Measurements from ENCODE around the gene NELFA. TPM values are rescaled to one million over a fixed set of nuclear protein-coding genes. Genes with fewer than 3 reads are reported as not detected.
"Not testable (repeated sequence)": the region's sequence is repeated elsewhere in the genome, so short reads cannot be mapped to it uniquely, and the experiment has no call there.

Gene NELFA
- total and polyA plus RNA-seq, 7 experiments from 2014 or later: 29.2 to 50.1 (median 42.8) TPM

- no peak overlapping the region for H3K4me3 Mint-ChIP-seq
- POLR2A ChIA-PET: no interaction called here
- Histone ChIP-seq H3K36me3 (ENCODE audit: control insufficient read depth in 2 of 3, insufficient read depth in 3 of 3, low read length in 3 of 3) (no peaks in the 10 kb centered on the region), H3K27ac (ENCODE audit: low read depth, low read length) (no peak overlapping the region), H3K4me3 (ENCODE audit: low read length) (no peak overlapping the region), H3K4me1 (ENCODE audit: control insufficient read depth in 2 of 2, insufficient read depth in 2 of 2, low read length in 2 of 2) (no peaks in the 10 kb centered on the region), H3K9me3 (ENCODE audit: control insufficient read depth in 2 of 3, low read length in 3 of 3) (no peaks in the 10 kb centered on the region), H3K27me3 (ENCODE audit: control insufficient read depth in 2 of 2, insufficient read depth in 2 of 2, low read length in 2 of 2) (peaks cover 0 to 3% of the 10 kb centered on the region in 2 donors)
- peaks cover 0 to 1% (median 0%) of the 10 kb centered on the region in 7 donors for H3K4me1 Mint-ChIP-seq
- intact Hi-C loops (cut with micrococcal nuclease): no loop called here
- H3K36me3 Mint-ChIP-seq: peaks cover 0 to 4% (median 3%) of the 10 kb centered on the region in 5 donors
- peaks cover 42 to 71% (median 54%) of the 10 kb centered on the region in 5 donors for H3K27me3 Mint-ChIP-seq
- DNase-seq (no peak), ATAC-seq (no peak)
- CTCF ChIA-PET: no interaction called here
- H3K27ac Mint-ChIP-seq: no peak overlapping the region
- H3K9me3 Mint-ChIP-seq: peaks cover 0 to 11% (median 4%) of the 10 kb centered on the region in 11 donors
Observed at GRCh38 chr4:2025817-2026216, 17.0 kb upstream of the NELFA start.

- no peak overlapping the region for H3K4me3 ChIP-seq (ENCODE audit: low read length)
- H3K4me1 ChIP-seq (ENCODE audit: control insufficient read depth in 2 of 2, insufficient read depth in 2 of 2, low read length in 2 of 2): no peaks in the 10 kb centered on the region
- POLR2A ChIA-PET: no interaction called here
- peaks cover 44 to 74% (median 57%) of the 10 kb centered on the region in 5 donors for H3K27me3 Mint-ChIP-seq
- H3K4me3 Mint-ChIP-seq: no peak overlapping the region
- no peak overlapping the region for H3K27ac ChIP-seq (ENCODE audit: low read depth, low read length)
- H3K9me3 ChIP-seq (ENCODE audit: control insufficient read depth in 2 of 3, low read length in 3 of 3): no peaks in the 10 kb centered on the region
- peaks cover 0 to 3% of the 10 kb centered on the region in 2 donors for H3K27me3 ChIP-seq (ENCODE audit: control insufficient read depth in 2 of 2, insufficient read depth in 2 of 2, low read length in 2 of 2)
- no peak for ATAC-seq
- CTCF ChIA-PET: no interaction called here
- peaks cover 0 to 11% (median 4%) of the 10 kb centered on the region in 11 donors for H3K9me3 Mint-ChIP-seq
- H3K4me1 Mint-ChIP-seq: peaks cover 0 to 1% (median 0%) of the 10 kb centered on the region in 7 donors
- intact Hi-C loops (cut with micrococcal nuclease): no loop called here
- H3K36me3 Mint-ChIP-seq: peaks cover 0 to 4% (median 3%) of the 10 kb centered on the region in 5 donors
- no peak overlapping the region for H3K27ac Mint-ChIP-seq
- DNase-seq: no peak
- no peaks in the 10 kb centered on the region for H3K36me3 ChIP-seq (ENCODE audit: control insufficient read depth in 2 of 3, insufficient read depth in 3 of 3, low read length in 3 of 3)
Observed at GRCh38 chr4:2024683-2025082, 15.9 kb upstream of the NELFA start.

GRCh38 chr4:2021358-2022018 lies 12.7 kb upstream of the NELFA start:
- DNase-seq; POLR2A ChIA-PET; intact Hi-C loops (cut with micrococcal nuclease); H3K4me3 ChIP-seq (ENCODE audit: low read length); ATAC-seq; H3K4me1 ChIP-seq (ENCODE audit: control insufficient read depth in 2 of 2, insufficient read depth in 2 of 2, low read length in 2 of 2); H3K9me3 ChIP-seq (ENCODE audit: control insufficient read depth in 2 of 3, low read length in 3 of 3); H3K4me3 Mint-ChIP-seq; H3K27me3 ChIP-seq (ENCODE audit: control insufficient read depth in 2 of 2, insufficient read depth in 2 of 2, low read length in 2 of 2); H3K36me3 ChIP-seq (ENCODE audit: control insufficient read depth in 2 of 3, insufficient read depth in 3 of 3, low read length in 3 of 3); H3K4me1 Mint-ChIP-seq; H3K27ac ChIP-seq (ENCODE audit: low read depth, low read length); H3K36me3 Mint-ChIP-seq; H3K27ac Mint-ChIP-seq; H3K9me3 Mint-ChIP-seq; CTCF ChIA-PET: not testable (repeated sequence)
- H3K27me3 Mint-ChIP-seq: peaks cover 47 to 64% (median 48%) of the 10 kb centered on the region in 5 donors

GRCh38 chr4:2015008-2015407 lies 6.2 kb upstream of the NELFA start:
- Mint-ChIP-seq H3K36me3 (no peaks in the 10 kb centered on the region), H3K27ac (no peak overlapping the region), H3K9me3 (peaks cover 0 to 2% (median 0%) of the 10 kb centered on the region in 11 donors), H3K4me1 (peaks cover 2 to 9% (median 4%) of the 10 kb centered on the region in 7 donors), H3K27me3 (peaks cover 0 to 42% (median 4%) of the 10 kb centered on the region in 5 donors), H3K4me3 (no peak overlapping the region)
- ATAC-seq (no peak), DNase-seq (no peak)
- POLR2A ChIA-PET: interaction anchor here (1.8 kb wide), 1 partner anchor 11 kb away, joined by 4 read pairs; no protein-coding TSS in a partner anchor
- H3K27ac ChIP-seq (ENCODE audit: low read depth, low read length): no peak overlapping the region
- no peaks in the 10 kb centered on the region for H3K27me3 ChIP-seq (ENCODE audit: control insufficient read depth in 2 of 2, insufficient read depth in 2 of 2, low read length in 2 of 2)
- H3K9me3 ChIP-seq (ENCODE audit: control insufficient read depth in 2 of 3, low read length in 3 of 3): no peaks in the 10 kb centered on the region
- CTCF ChIA-PET: interaction anchor here (0.7 kb wide), 1 partner anchor 21 kb away, joined by 3 read pairs; no protein-coding TSS in a partner anchor
- intact Hi-C loops (cut with micrococcal nuclease): no loop called here
- peaks cover 0 to 6% of the 10 kb centered on the region in 2 donors for H3K4me1 ChIP-seq (ENCODE audit: control insufficient read depth in 2 of 2, insufficient read depth in 2 of 2, low read length in 2 of 2)
- H3K36me3 ChIP-seq (ENCODE audit: control insufficient read depth in 2 of 3, insufficient read depth in 3 of 3, low read length in 3 of 3): no peaks in the 10 kb centered on the region
- H3K4me3 ChIP-seq (ENCODE audit: low read length): no peak overlapping the region

- POLR2A ChIA-PET: interaction anchor here (1.1 to 1.2 kb wide), 2 partner anchors 17 to 136 kb away, joined by 3 read pairs; no protein-coding TSS in a partner anchor
- intact Hi-C loops (cut with micrococcal nuclease): no loop called here
- no peak overlapping the region for H3K27ac ChIP-seq (ENCODE audit: low read depth, low read length)
- no peak overlapping the region for H3K4me3 ChIP-seq (ENCODE audit: low read length)
- ATAC-seq (no peak), DNase-seq (no peak)
- peaks cover 17 to 24% (median 20%) of the 10 kb centered on the region in 7 donors for H3K4me1 Mint-ChIP-seq
- no peaks in the 10 kb centered on the region for H3K9me3 ChIP-seq (ENCODE audit: control insufficient read depth in 2 of 3, low read length in 3 of 3)
- H3K27ac Mint-ChIP-seq: no peak overlapping the region
- CTCF ChIA-PET: interaction anchor here (0.6 to 1.9 kb wide), 3 partner anchors 17 to 377 kb away, joined by 4 to 6 read pairs (median 4); no protein-coding TSS in a partner anchor
- H3K36me3 Mint-ChIP-seq: peaks cover 0 to 4% (median 0%) of the 10 kb centered on the region in 5 donors
- H3K27me3 Mint-ChIP-seq: peaks cover 0 to 27% (median 0%) of the 10 kb centered on the region in 5 donors
- H3K9me3 Mint-ChIP-seq: peaks cover 0 to 2% (median 0%) of the 10 kb centered on the region in 11 donors
- H3K36me3 ChIP-seq (ENCODE audit: control insufficient read depth in 2 of 3, insufficient read depth in 3 of 3, low read length in 3 of 3): peaks cover 0 to 7% (median 0%) of the 10 kb centered on the region in 3 experiments
- no peaks in the 10 kb centered on the region for H3K27me3 ChIP-seq (ENCODE audit: control insufficient read depth in 2 of 2, insufficient read depth in 2 of 2, low read length in 2 of 2)
- H3K4me1 ChIP-seq (ENCODE audit: control insufficient read depth in 2 of 2, insufficient read depth in 2 of 2, low read length in 2 of 2): peaks cover 12 to 15% of the 10 kb centered on the region in 2 donors
- no peak overlapping the region for H3K4me3 Mint-ChIP-seq
Observed at GRCh38 chr4:2011583-2011982, 2.8 kb upstream of the NELFA start.

GRCh38 chr4:2009651-2010233 lies 968 bp upstream of the NELFA start:
- peaks cover 0 to 16% (median 5%) of the 10 kb centered on the region in 5 donors for H3K36me3 Mint-ChIP-seq
- no peaks in the 10 kb centered on the region for H3K27me3 ChIP-seq (ENCODE audit: control insufficient read depth in 2 of 2, insufficient read depth in 2 of 2, low read length in 2 of 2)
- peak overlapping the region; percentile 81 to 96 (median 92) for H3K4me3 Mint-ChIP-seq
- peaks cover 13 to 24% of the 10 kb centered on the region in 2 donors for H3K4me1 ChIP-seq (ENCODE audit: control insufficient read depth in 2 of 2, insufficient read depth in 2 of 2, low read length in 2 of 2)
- POLR2A ChIA-PET: interaction anchor here (0.6 to 2.2 kb wide), 13 partner anchors 13 to 1076 kb away, joined by 3 to 12 read pairs (median 3); partner anchors contain the start of genes HAUS3, NSD2 and POLN
- peaks cover 0 to 23% (median 0%) of the 10 kb centered on the region in 5 donors for H3K27me3 Mint-ChIP-seq
- H3K9me3 ChIP-seq (ENCODE audit: control insufficient read depth in 2 of 3, low read length in 3 of 3): no peaks in the 10 kb centered on the region
- intact Hi-C loops (cut with micrococcal nuclease): loop anchor here (1.0 to 5.0 kb wide), 19 partner anchors 31 to 1065 kb away; partner anchors contain the start of genes CFAP99 (in 2 of the 2), HAUS3 (in 2 of the 2), LETM1 (in 2 of the 2) and POLN (in 2 of the 2)
- H3K36me3 ChIP-seq (ENCODE audit: control insufficient read depth in 2 of 3, insufficient read depth in 3 of 3, low read length in 3 of 3): peaks cover 0 to 7% (median 0%) of the 10 kb centered on the region in 3 experiments
- H3K4me3 ChIP-seq (ENCODE audit: low read length): peak overlapping the region; percentile 96
- peak overlapping the region; percentile 99 for H3K27ac ChIP-seq (ENCODE audit: low read depth, low read length)
- peak; percentile 45 for ATAC-seq
- CTCF ChIA-PET: no interaction called here
- H3K9me3 Mint-ChIP-seq: peaks cover 0 to 2% (median 0%) of the 10 kb centered on the region in 11 donors
- H3K4me1 Mint-ChIP-seq: peaks cover 30 to 38% (median 34%) of the 10 kb centered on the region in 7 donors
- peak; percentile 40 to 64 (median 55) for DNase-seq
- H3K27ac Mint-ChIP-seq: peak overlapping the region; percentile 91 to 99 (median 96)

All from naive thymus-derived CD4-positive, alpha-beta T cell (primary cell).